GM21576 (cell line): ENCODE data around the gene OR52J3.

Experiments
- ATAC-seq: cut with Tn5 transposase; IDR thresholded peaks from one replicate; pipeline ENCODE4 v1.9.1; 2021; ENCODE audit warnings: mild to moderate bottlenecking, moderate library complexity; ENCODE audit not compliant: unreplicated experiment

Gene OR52J3

DNA sequence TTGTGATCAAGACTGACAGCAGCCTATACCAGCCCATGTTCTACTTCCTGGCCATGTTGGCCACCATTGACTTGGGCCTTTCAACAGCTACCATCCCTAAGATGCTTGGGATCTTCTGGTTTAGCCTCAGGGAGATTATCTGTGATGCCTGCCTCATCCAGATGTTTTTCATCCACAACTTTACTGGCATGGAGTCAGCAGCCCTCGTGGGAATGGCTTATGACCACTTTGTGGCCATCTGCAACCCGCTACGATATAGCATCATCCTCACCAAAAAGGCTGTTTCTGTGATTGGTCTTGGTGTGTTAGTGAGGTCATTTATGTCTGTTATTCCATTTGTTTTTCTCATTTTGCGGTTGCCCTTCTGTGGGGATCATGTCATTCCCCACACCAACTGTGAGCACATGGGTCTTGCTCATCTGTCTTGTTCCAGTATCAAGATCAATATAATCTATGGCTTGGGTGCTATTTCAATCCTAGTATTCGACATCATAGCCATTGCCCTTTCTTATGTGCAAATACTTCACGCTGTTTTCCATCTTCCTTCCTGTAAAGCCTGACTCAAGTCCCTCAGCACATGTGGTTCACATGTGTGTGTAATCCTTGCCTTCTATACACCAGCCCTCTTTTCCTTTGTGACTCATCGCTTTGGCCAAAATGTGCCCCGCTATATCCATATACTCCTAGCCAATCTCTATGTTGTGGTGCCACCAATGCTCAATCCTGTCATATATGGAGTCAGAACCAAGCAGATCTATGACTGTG, 46.7 kb downstream of the OR52J3 start:
- no peak for ATAC-seq

GRCh38 chr11:5096011-5096410, 49.7 kb downstream of the OR52J3 start:
- ATAC-seq = no peak
